ENCODE data around the gene ATP8A2.

ATP8A2 gene

DNA sequence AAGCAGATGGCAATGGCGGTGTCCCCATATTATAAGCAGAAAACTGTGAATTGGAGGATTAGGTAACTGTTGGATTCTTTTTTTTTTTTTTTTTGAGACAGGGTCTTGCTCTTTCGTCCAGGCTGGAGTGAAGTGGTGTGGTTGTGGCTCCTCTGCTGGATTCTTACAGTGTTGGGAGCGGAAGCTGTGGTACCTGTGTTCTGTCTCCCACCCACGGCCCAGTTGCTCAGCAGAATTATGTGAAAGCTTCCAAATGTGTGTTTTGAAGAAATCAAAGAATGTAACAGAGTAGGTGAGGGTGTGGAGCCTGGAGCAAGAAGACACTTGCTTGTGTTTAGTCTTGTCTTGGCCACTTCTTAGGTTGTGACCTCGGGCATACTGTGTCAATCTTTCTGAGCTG is 384.5 kb downstream of the ATP8A2 start:
- no peak for TF ChIP-seq MYC (IDR thresholded peaks at IDR 0.05; ENCODE audit: low read depth, low read length)
- TF ChIP-seq POLR2A (IDR thresholded peaks at IDR 0.05; ENCODE audit: extremely low read depth, insufficient read length): no peak
- no peak for TF ChIP-seq CTCF (IDR thresholded peaks at IDR 0.05; ENCODE audit: low read depth, low read length)
- TF ChIP-seq MAX (IDR thresholded peaks at IDR 0.05; ENCODE audit: low read depth, low read length): no peak

GRCh38 chr13:25756912-25757311 is 385.1 kb downstream of the ATP8A2 start:
- no peak for TF ChIP-seq CTCF (IDR thresholded peaks at IDR 0.05; ENCODE audit: low read depth, low read length)
- TF ChIP-seq MYC (IDR thresholded peaks at IDR 0.05; ENCODE audit: low read depth, low read length): no peak
- no peak for TF ChIP-seq MAX (IDR thresholded peaks at IDR 0.05; ENCODE audit: low read depth, low read length)
- no peak for TF ChIP-seq POLR2A (IDR thresholded peaks at IDR 0.05; ENCODE audit: extremely low read depth, insufficient read length)
- no peak overlapping the region for H3K4me3 ChIP-seq (ENCODE audit: low read depth, low read length)
- no peak for DNase-seq (ENCODE audit: low read depth)

More for the DNA sequence above, 384.5 kb downstream of the ATP8A2 start:
- H3K4me3 ChIP-seq (ENCODE audit: low read depth, low read length): no peak overlapping the region
- DNase-seq (ENCODE audit: low read depth): no peak

DNA sequence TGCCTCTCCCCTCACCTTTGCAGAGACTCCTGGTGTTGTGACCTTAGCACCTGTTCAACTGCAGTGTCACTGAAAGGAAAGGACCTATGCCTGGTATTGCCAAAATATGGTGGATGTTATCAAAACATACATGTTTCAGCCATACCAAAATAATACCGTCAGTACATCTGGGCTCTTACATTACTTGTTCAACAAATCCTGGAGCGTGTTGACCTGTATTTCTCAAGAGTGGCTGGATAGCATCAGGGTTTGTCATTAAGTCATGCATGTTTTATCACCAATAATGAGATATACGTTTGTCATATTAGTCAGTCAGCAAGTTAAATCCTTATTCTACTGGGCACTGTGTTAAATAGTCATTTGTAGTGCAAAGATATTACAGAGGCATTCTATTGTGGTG is 389.3 kb downstream of the ATP8A2 start:
- no peak overlapping the region for H3K4me3 ChIP-seq (ENCODE audit: low read depth, low read length)

DNA sequence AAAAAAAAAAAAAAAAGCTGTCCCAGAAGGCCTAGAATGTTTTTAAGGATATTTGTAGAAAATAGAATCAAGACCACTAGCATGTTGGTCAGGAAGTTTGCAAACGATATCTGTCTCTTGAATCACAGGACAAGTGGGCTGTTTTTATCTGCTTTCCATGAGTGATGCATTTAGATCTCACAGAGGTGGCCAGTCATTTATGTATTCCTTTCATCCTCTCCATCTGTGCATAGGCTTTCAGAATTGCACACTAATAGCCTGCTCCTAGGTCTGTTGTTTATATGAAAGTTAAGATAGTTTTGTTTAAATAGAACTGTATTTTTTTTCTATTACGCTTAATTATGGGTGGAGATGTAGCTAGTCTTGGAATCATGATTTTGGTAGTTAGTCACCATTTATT is 390.5 kb downstream of the ATP8A2 start:
- no peak overlapping the region for H3K4me3 ChIP-seq (ENCODE audit: low read depth, low read length)
- TF ChIP-seq MYC (IDR thresholded peaks at IDR 0.05; ENCODE audit: low read depth, low read length) (no peak), CTCF (IDR thresholded peaks at IDR 0.05; ENCODE audit: low read depth, low read length) (no peak), POLR2A (IDR thresholded peaks at IDR 0.05; ENCODE audit: extremely low read depth, insufficient read length) (no peak), MAX (IDR thresholded peaks at IDR 0.05; ENCODE audit: low read depth, low read length) (no peak)
- no peak for DNase-seq (ENCODE audit: low read depth)

More for the DNA sequence above, 389.3 kb downstream of the ATP8A2 start:
- DNase-seq (ENCODE audit: low read depth): no peak
- no peak for TF ChIP-seq MYC (IDR thresholded peaks at IDR 0.05; ENCODE audit: low read depth, low read length)
- no peak for TF ChIP-seq POLR2A (IDR thresholded peaks at IDR 0.05; ENCODE audit: extremely low read depth, insufficient read length)
- no peak for TF ChIP-seq CTCF (IDR thresholded peaks at IDR 0.05; ENCODE audit: low read depth, low read length)
- TF ChIP-seq MAX (IDR thresholded peaks at IDR 0.05; ENCODE audit: low read depth, low read length): no peak

DNA sequence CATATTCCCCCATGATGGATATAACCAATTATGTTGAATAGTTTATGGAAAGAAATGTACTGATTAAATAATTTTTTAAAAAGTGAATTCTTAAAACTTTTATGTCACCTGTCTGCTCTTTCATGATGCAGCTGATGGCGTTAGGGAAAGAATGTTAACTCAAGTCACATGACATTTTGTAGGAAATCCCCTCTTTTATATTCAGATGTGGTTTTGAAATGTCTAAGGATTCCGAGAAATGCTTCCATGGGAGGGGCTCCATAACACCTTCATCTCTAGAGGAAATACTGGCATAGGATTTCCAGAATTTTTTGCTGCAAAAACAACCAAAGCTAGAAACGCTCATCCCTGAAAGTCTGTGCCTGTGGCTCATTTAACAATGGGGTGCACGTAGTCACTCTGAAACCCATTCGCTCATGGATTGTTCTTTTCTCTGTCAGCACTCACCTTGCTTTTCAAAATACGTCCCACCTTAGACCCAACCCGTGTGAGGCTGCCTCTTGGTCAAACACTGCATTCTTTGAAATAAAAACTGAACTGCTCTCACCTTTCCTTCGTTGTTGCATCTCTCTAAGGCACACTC is 391.1 kb downstream of the ATP8A2 start:
- no peak for DNase-seq (ENCODE audit: low read depth)
- TF ChIP-seq MAX (IDR thresholded peaks at IDR 0.05; ENCODE audit: low read depth, low read length) (no peak), CTCF (IDR thresholded peaks at IDR 0.05; ENCODE audit: low read depth, low read length) (no peak), MYC (IDR thresholded peaks at IDR 0.05; ENCODE audit: low read depth, low read length) (no peak), POLR2A (IDR thresholded peaks at IDR 0.05; ENCODE audit: extremely low read depth, insufficient read length) (no peak)
- H3K4me3 ChIP-seq (ENCODE audit: low read depth, low read length): no peak overlapping the region

Measured in NB4 (cell line).